DMS114 treated with DMSO at 0.1 percent for 48 hours (cell line): ENCODE results near the gene CLEC10A.
"Not testable (repeated sequence)": the region's sequence is repeated elsewhere in the genome, so short reads cannot be mapped to it uniquely, and the experiment has no call there.

Experiments
- DNase-seq: peaks from one replicate; lab custom pipeline; 2025; ENCODE audit not compliant: unreplicated experiment; lab: John Stamatoyannopoulos, UW

Gene CLEC10A, protein sequence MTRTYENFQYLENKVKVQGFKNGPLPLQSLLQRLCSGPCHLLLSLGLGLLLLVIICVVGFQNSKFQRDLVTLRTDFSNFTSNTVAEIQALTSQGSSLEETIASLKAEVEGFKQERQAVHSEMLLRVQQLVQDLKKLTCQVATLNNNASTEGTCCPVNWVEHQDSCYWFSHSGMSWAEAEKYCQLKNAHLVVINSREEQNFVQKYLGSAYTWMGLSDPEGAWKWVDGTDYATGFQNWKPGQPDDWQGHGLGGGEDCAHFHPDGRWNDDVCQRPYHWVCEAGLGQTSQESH

GRCh38 chr17:7079581-7080455, at the start of gene CLEC10A:
Gene CLEC10A, minus strand, starts transcription at chr17:7080251. Its CDS starts 1,439 bp downstream, at chr17:7078812.
- DNase-seq, result no peak

DNA sequence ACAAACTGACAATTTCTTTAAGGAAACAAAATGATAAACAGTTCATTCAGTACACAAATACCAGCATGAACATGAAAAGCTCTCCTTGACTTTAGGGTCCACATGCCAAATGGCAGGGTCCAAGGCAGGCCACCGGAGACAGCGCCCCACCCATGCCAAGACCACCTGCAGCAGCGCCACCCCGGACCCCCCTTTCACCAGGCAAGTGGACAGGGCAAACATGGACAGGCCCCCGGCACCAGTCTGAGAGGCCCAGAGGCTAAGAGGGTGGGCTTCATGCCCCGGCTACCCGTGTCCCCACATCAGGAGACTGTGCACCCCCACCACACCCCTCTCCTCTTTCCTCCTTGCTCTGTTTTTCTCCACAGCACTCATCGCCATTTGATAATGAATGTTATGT, 49.3 kb upstream of the CLEC10A start:
- DNase-seq, result no peak

DNA sequence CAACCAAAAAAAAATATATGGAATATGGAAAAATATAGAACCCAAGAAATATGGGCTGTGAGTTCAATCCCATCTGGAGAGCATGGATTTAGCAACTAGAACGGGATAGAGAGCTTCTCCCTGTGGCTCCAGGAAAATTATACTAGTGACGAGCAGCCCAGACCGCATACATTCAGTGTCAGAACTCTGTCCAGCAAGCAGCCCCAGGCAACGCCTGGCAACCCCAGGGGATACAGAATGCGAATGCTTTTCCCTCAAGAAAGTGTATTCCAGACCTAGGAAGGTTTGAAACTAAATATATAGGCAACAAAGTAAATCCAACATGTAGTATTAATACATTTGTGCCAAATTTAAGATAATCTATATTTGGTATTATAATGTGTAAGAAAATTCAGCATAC, 48.1 kb upstream of the CLEC10A start:
- DNase-seq, result no peak

DNA sequence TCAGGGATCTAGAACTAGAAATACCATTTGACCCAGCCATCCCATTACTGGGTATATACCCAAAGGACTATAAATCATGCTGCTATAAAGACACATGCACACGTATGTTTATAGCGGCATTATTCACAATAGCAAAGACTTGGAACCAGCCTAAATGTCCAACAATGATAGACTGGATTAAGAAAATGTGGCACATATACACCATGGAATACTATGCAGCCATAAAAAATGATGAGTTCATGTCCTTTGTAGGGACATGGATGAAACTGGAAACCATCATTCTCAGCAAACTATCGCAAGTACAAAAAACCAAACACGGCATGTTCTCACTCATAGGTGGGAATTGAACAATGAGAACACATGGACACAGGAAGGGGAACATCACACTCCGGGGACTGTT, 47.5 kb upstream of the CLEC10A start:
- not testable (repeated sequence) for DNase-seq

- DNase-seq, result not testable (repeated sequence)
Observed at GRCh38 chr17:7126386-7126785, 46.3 kb upstream of the CLEC10A start.

GRCh38 chr17:7124923-7125322, 44.9 kb upstream of the CLEC10A start:
- no peak for DNase-seq

GRCh38 chr17:7123844-7124243, 43.8 kb upstream of the CLEC10A start:
- DNase-seq, result no peak

DNA sequence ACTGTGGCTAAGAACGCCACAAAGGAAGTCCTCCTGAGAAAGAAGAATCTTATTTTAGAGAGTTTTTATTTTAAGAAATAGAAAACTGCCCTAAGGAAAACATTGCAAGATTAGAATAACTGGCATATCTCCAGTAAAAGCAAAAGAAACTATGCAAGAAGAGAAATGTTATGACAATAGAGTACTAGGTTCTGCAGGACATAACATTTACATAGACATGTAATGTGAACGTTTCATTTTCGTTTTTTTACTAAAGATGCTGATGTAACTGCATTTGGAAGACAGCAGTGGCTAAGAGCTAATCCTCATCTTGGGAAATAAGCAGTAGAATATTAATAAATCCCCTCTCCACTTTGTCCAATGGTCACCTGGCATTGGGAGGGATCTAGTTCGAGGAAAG, 42.3 kb upstream of the CLEC10A start:
- no peak for DNase-seq

DNA sequence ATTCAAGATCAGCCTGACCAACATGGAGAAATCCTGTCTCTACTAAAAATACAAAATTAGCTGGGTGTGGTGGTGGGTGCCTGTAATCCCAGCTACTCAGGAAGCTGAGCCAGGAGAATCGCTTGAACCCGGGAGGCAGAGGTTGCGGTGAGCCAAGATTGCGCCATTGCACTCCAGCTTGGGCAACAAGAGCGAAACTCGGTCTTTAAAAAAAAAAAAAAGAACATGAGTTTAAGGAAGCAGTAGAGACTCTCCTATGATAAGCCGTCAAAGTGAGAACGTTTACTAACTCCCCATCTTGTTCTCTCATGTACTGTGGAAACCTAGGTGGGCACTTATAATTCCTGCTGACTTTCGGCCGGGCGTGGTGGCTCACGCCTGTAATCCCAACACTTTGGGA, 40.6 kb upstream of the CLEC10A start:
- DNase-seq, result not testable (repeated sequence)

GRCh38 chr17:7120123-7120522, 40.1 kb upstream of the CLEC10A start:
- no peak for DNase-seq

DNA sequence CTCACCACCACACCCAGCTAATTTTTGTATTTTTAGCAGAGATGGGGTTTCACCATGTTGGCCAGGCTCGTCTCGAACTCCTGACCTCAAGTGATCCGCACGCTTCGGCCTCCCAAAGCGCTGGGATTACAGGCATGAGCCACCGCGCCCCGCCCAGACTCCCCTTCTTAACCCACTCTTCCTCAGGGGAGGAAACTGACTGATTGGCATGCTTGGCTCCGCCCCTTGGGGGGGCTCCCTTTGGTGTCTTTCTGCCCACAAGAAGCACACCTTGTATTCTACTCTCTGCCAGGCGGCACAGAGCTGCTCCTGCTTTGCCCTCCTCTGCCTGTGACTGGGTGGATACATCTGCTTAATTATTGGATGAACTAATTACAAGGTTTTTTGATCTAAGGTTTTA, 39.3 kb upstream of the CLEC10A start:
- no peak for DNase-seq

- no peak for DNase-seq
Observed at GRCh38 chr17:7114875-7115614, 35.0 kb upstream of the CLEC10A start.

DNA sequence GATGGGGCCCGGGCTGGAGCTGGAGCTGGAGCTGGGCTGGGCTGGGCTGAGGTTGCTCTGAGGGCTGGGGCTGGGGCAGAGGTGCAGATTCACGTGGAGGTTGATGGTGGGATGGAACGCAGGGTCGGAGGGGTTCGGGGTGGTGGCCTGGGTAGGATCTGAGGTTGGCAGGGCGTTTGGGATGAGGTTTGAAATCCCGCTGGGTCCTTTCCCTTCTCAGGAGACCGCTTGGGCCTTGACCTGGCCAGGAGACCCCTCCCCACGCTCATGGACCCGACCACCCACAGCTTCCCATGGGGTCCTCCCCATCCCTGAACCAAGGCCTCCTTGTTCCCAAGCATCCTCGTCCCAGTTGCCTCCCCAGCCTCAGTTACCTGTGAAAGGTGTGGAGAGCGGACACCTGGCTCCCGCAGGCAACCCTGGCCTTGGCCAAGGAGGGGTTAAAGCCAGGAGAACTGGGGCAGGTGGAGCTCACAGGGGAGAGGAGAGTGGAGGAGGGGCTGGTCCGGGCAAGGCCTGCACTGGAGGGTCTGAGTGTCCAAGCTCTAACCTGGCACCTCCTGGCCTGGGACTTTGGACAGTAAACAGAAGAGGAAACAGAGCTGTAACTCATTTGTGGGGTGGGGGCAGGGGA, 34.3 kb upstream of the CLEC10A start, which contains the start of gene ASGR2:
TSS of gene ASGR2 (minus strand) at position 582 of the 634 bp plus-strand sequence. CDS start 582 bp downstream, outside the sequence.
- no peak for DNase-seq

DNA sequence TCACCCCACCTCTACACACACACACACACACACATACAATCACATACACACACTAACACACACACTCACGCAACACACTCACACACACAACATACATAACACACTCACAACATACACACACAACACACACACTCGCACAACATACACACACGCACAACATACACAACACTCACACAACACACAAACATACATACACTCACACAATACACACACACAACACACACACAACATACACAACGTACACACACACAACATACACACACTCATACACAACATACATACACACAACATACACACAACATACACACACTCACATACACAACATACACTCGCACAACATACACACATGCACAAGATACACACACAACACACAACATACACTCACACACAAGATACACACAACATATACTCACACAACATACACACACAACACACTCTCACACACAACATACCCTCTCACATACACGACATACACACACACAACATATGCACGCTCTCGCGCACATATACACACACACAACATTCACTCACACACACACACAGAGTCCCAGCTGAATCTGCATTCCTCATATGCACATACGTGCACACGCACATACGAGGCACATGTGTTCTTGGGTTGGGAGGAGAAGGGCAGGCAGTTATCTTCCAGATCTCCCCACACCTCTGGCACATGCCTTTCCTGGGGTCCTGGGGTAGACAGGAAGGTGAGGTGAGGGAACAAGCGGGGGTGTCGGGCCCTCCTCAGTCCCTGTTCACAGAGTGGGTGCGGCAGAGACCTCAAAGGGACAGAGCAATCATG, 33.4 kb upstream of the CLEC10A start:
- DNase-seq, result no peak

GRCh38 chr17:7112510-7113108, 32.6 kb upstream of the CLEC10A start:
- DNase-seq, result no peak

DNA sequence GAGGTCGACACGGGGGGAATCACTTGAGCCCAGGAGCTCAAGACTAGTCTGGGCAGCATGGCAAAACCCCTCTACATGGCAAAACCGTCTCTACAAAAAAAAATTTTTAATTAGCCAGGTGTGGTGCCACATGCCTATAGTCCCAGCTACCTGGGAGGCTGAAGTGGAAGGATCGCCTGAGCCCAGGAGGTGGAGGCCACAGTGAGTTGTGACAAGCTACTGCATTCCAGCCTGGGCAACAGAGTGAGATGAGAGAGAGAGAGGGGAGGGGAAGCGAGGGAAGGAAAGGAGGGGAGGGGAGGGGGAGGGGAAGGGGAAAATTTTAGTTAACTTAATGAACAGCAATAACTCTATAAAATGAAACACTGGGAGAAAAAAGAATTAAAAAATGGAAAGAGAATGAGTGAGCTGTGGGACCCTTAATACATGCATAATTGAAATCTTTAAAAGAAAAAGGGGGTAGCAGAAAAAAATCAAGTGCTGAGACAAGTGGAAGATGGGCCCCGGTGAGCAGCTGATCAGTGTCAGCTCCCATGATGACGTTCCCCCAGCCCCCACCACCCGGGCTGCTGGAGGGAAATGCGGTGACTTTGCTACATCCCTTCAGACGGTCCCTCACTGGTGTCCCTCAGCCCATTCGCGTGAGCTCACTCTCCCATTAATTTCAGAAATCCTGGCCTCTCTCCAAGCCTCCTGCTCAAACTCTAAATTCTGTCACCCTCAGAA, 31.9 kb upstream of the CLEC10A start:
- no peak for DNase-seq

DNA sequence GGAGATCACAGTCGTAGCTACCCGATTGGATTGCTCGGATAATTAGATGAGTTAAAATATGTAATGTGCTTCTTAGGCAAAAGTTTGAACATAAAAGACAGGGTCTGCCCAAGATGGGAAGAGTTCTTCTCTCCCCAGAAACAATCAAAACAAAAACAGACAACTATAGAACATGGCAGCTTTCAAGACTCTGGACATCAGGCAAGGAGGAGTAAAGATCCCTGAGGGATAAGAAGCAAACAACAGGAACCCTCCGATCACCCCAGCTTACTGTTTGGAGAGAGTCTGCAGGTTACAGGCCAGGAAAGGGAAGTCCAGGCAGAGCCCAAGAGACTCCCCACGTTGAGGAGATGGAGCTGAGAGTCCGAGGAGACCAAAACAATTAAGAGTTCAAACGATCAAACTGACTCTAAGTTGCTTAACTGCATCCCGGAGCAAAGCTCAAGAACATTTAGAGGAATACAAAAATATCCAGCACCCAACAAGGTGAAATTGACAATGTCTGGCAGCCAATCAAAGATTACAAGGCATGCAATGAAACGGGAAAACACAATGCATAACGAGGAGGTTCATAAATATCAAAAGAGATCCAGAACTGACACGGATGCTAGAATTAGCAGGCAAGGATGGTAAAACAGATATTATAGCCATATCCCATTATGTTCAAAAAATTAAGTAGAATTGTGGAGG, 30.7 kb upstream of the CLEC10A start:
- no peak for DNase-seq

GRCh38 chr17:7109461-7110322, 29.6 kb upstream of the CLEC10A start:
- DNase-seq, result no peak
